ENCODE results near the gene MLNR.

Gene MLNR, protein sequence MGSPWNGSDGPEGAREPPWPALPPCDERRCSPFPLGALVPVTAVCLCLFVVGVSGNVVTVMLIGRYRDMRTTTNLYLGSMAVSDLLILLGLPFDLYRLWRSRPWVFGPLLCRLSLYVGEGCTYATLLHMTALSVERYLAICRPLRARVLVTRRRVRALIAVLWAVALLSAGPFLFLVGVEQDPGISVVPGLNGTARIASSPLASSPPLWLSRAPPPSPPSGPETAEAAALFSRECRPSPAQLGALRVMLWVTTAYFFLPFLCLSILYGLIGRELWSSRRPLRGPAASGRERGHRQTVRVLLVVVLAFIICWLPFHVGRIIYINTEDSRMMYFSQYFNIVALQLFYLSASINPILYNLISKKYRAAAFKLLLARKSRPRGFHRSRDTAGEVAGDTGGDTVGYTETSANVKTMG

DNA sequence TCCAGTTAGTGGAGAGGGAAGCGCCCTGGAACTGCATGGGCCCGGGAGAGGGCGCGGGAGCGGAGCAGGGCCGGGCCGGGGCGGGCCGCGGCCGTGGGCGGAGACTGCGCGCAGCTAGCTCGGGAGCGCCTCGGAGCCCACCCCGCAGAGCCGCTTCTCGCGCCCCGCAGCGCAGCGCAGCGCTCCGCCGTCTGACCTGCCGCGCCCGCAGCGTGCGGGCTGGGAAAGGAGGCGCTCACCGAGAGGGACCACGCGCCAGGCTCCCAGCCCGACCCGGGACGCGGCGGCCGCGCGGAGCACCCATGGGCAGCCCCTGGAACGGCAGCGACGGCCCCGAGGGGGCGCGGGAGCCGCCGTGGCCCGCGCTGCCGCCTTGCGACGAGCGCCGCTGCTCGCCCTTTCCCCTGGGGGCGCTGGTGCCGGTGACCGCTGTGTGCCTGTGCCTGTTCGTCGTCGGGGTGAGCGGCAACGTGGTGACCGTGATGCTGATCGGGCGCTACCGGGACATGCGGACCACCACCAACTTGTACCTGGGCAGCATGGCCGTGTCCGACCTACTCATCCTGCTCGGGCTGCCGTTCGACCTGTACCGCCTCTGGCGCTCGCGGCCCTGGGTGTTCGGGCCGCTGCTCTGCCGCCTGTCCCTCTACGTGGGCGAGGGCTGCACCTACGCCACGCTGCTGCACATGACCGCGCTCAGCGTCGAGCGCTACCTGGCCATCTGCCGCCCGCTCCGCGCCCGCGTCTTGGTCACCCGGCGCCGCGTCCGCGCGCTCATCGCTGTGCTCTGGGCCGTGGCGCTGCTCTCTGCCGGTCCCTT lies at the start of gene MLNR:
TSS of gene MLNR (plus strand) at position 303 of the 820 bp plus-strand sequence. CDS start at position 303, 0 bp downstream.
- peak in 1 of 2 donors; percentile 14 for DNase-seq (ENCODE audit: low read depth in 1 of 2, low spot score in 1 of 2)

DNA sequence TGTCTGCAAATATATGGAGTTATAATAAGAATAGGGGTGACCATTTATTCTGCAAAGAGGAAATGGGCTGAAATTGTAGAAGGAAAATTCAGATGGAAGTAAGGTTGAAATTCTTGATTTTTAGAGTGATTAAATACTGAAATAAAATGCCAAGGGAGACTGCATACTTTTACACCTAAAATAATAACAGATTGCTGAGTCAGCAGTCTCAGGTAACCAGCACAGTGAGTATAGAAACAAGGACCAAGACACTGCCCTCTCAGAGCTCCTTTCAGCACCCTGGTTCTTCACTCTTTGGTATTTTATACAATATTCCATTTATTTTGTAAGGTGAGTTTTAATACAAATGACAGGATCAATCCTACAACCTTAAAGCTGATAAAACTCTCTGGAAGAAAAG lies 48.8 kb upstream of the MLNR start:
- DNase-seq (ENCODE audit: low read depth in 1 of 2, low spot score in 1 of 2): no peak

DNA sequence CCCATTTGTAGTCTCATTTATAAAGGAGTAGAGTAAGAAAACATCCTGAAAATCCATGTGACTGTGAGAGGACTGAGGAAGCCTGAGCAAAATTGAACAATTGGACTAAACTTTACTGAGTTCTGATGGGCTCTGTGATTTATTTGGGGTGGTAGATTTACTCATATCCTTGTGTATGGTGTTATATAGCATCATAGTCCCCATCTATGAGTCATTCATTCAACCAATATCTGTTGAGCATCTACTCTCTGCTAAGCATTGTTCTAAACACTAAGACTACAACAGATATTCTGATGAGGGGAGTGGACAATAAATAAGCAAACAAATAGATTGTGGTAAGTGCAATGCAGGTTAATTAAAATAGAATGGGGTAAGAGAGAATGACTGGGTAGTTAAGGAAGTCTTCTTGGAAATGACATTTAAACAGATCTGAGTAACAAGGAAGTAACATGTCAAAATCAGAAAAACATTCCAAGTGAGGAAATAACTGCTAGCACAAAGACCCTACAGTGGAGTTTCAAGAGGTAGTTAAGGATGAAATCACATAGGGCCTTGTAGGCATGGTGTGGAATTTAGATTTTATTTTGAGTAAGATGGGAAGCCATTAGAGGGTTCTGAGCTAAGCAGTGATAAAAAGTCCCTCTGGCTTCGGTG lies 36.3 kb upstream of the MLNR start:
- no peak for DNase-seq (ENCODE audit: low read depth in 1 of 2, low spot score in 1 of 2)

DNA sequence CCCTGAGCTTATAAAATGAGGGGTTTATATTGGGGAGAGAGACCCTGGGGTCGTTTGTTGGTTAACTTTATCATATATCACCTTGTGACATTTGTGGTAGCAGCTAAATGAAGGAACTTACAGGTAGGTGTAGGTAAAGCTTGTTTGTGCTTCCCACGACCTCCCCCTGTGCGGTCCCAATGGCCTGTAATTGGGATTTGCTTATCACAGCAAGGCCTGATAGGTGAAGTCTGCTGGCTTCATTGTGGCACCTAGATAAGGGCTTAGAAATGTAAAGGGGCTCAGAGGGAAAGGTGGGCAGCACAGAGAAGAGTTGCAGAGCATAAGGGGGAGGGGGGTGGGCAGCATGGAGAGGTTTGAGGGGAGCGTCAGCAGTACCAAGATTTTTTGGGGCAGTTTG lies 35.5 kb upstream of the MLNR start:
- DNase-seq (ENCODE audit: low read depth in 1 of 2, low spot score in 1 of 2): no peak

DNA sequence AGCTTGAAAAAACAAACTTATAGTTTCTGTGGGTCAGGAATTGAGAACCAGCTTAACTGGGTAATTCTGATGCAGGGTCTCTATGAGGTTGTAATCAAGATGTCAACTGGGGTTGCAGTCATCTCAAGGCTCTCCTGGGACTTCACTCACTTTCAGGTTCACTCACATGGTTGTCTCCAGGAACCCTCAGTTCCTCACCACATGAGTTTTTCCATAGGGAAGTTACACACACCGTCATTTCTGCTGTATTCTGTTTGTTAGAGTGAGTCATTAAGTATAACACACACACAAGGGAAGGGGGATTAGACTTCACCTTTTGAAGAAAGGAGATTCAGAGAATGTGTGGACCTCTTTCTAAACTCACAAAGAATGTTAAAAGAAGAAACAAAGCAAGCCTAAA lies 34.9 kb upstream of the MLNR start:
- DNase-seq (ENCODE audit: low read depth in 1 of 2, low spot score in 1 of 2): no peak

DNA sequence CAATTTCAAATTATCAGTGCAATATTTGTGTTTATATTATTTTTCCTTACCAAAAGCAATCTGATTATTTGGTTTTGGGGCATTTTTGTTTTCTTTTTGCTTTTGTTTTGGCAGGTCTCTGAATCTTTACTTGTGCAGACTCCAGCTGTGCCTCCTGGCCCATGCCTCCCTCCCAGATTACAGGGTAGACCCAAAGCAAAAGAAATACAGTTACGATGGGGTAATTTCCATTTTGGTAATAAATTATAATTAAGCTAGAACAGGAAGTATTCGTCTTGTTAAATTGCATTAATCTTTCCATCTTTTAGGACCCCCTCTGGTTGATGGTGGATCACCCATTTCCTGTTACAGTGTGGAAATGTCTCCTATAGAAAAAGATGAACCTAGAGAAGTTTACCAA lies 29.2 kb upstream of the MLNR start:
- no peak for DNase-seq (ENCODE audit: low read depth in 1 of 2, low spot score in 1 of 2)

DNA sequence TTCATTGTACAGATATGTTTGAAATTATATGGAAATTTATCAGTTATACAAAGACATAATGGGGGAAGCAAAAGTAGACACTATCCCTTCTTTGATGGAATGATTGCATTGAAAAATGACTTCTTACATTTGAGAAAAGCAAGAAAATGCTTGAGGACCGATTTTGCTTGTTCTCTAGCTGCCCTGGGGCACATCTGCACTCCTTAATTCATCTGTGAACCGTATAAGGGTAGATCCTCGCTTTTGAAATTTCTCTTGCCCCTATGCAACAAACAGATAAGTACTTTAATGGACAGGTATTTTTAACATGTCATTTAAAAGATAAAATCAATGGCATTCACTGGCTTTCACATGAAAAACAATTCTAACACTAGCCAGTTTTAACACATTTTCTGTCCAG lies 13.5 kb upstream of the MLNR start:
- DNase-seq (ENCODE audit: low read depth in 1 of 2, low spot score in 1 of 2): no peak

DNA sequence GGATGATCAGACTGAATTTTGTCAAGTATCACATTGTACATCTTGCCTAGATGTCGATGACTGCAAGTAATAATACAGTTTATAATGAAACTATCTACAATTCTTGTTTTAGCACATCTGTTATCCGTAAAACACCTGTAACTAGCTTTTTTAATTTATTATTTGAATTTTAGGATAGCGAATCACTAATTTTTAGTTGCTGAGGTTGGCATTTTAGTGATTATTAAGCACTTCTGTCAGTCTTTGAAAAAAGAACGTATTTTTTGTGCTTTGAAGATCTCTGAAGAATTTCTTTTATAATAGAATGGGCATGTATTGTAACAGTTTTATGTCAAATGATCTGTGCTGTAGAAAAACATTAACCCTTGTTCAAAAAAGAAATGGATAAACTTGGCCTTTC lies 11.5 kb upstream of the MLNR start:
- DNase-seq (ENCODE audit: low read depth in 1 of 2, low spot score in 1 of 2): no peak

DNA sequence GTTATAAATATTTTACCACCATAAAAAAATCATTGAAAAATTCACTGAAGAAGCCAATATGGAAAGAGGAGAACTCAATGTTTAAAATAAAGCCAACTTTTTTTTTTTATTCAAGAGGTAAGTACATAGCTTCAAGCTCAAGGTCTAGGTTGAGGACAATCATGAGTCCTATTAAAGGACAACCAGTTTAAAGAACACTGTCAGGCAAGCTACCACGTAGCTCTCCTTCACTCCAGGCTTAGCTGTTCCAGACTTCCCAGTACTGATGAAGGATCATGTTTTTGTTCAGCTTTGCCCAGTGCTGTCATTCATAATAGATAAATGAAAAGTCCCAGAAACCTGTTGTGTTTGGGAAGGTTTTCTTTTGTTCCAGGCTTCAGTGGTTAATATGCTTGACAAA lies 10.0 kb upstream of the MLNR start:
- no peak for DNase-seq (ENCODE audit: low read depth in 1 of 2, low spot score in 1 of 2)

DNA sequence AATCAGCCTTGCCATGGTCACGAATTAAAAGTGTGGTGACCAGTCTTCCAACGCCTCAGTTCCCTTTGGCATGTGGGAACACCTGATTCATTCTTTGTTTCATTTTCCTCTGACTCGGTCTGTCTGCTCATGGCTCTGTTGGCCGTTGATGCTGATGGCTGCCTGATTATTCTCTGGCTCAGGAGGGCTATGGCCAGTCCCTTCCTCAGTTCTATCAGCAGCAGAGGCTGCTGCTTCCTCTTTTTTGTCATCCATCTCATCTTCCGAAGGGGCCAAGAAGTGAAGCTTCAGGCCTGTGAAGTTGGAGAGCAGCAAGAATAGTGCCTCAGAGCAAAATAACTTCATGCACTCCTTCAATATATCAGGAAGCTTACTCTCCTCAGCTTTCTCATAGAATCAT lies 9.5 kb upstream of the MLNR start:
- DNase-seq (ENCODE audit: low read depth in 1 of 2, low spot score in 1 of 2): no peak

DNA sequence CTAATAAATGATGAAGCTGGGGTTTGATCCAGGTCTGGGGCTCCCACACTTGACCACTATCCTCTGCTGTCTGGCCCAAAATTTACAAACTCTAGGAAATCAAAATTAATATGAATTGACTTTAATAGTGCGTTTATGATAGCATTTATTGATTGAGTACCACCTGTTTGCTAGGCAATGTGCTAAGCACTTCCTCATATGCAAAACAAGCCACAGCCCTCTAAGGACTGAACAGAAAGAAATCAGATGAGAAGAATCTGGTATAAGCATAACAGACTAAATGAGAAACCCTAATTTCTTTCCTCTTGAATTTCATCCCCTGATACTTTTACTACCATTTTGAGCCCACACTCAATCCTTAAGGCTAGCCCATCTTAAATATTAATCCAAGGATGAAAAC lies 6.6 kb upstream of the MLNR start:
- DNase-seq (ENCODE audit: low read depth in 1 of 2, low spot score in 1 of 2): no peak

DNA sequence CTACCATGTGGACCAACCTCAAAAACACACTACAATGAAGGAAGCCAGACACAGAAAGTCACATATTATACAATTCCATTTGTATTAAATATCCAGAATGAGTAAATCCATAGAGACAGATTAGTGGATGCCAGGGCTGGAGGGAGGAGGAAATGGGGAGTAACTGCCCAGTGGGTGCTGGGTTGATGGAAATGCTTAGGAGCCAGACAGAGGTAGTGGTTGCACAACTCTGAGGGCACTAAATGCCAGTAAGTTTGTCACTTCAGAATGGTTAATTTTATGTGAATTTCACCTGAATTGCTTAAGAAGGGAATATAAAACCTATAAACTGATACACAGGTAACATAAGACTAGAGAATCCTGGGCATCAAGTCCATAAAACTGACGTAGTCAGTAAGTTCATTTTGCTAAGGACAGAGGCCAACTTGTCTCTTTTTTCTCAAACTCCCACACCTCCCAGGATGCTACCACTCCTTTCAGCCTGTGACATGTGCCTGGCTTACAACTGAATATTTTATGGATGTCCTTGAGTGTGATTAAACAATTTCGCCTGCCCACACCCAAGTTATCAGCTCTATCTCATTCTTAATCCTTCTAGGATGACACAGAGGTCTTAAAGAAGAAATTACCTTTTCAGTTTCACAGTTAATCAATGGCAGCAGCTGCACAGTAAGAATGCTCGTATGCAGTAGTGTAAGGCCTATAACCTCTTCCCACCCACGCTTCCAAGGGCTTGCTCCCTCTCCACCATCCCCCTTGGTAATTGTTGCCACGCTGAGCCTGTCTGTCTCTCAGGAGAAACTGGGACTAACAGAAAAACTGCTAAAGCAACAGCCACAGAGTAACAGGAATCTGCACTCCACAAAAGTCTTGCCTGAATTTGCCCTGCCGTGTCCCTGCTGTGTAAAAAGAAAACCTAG lies 5.9 kb upstream of the MLNR start:
- no peak for DNase-seq (ENCODE audit: low read depth in 1 of 2, low spot score in 1 of 2)

DNA sequence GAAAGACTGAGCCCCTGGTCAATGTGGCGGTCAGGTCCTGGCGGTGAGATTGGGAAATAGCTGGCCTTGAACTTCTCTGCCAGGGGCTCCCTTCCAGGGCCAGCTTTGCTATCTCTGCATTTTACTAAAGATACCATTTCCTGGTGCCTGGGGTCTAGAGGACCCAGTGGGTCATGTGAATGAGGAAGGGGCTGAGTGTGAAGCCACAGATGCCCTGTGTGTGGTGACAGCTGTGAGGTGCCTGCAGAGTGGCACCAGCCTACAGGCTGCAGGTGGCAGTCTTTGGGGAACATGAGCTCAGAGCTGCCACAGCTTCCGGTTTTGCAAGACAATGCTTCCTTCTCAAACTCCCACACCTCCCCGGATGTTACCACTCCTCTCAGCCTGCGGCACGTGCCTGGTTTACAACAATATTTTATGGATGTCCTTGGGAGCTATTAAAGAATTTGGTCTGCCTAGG lies 5.2 kb upstream of the MLNR start:
- DNase-seq (ENCODE audit: low read depth in 1 of 2, low spot score in 1 of 2): no peak

DNA sequence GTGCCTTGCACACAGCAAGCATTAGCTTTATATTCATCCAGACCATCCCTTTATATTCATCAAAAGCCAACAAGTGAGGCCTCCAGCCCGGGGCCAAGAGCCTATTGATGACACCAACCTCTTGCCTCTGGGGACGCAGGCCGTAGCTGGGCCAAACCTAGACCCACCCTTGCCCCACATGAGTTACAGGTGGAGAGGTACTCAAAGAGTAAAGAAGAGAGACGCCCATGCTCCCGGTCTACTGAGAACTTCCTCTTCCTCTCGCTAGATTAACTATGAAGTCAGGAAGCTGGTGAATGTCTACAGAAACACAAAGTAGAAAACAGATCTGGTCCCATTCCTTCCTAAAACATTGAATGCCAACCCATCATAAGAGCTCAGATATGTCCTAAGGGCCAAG lies 3.8 kb upstream of the MLNR start:
- DNase-seq (ENCODE audit: low read depth in 1 of 2, low spot score in 1 of 2): no peak

DNA sequence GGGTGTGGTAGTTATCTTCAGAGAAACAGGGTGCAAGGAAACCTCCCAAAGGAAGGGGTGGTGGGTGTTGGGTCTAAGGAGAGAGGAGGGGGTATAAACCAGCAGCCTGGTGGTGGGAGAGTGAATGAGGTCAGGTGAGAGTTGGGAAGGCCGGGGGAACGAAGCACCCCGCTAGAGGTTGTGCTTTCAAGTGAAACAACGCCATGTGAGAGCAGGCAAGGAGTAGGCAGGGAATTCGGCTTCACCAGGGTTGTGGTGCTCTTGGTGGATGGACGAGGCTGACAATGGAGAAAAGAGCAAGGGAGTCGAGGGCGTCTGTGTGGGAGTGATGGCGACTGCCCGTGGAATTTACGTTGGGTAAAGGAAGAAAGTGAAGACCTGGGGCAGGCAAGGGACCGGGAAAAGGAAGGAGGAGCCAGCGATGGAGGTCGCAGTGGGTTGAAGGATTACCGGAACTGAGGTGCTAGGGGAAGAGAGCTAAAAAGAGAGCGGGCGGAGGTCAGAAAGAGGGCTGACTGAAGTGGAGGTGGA lies 2.1 kb upstream of the MLNR start:
- no peak for DNase-seq (ENCODE audit: low read depth in 1 of 2, low spot score in 1 of 2)

DNA sequence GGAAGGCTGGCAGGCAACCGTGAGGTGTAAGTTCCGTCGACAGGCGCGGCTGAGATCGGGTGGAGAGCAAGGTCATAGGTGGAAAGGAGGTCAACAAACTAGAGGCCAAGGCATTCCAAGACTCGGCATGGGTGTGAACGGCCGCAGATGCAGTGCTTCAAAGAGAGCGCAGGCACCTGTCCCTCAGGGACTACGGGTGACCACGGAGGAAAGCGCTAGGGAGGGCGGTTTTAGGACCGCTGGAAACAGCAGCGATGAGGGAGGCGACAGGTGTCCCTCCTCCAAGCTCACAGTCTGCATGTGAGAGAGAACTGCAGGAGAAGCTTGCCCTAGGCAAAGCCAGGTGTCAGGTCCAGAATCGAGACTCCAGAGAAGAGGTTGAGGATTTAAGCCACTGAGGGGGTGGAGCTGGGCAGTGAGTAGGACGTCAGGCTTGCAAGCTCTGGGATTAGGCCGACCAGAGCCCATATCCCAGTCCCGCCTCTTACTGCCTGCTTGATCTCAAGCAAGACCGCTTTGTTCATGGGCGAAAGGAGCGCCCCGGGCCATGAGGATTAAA lies 1.6 kb upstream of the MLNR start:
- DNase-seq (ENCODE audit: low read depth in 1 of 2, low spot score in 1 of 2): no peak

DNA sequence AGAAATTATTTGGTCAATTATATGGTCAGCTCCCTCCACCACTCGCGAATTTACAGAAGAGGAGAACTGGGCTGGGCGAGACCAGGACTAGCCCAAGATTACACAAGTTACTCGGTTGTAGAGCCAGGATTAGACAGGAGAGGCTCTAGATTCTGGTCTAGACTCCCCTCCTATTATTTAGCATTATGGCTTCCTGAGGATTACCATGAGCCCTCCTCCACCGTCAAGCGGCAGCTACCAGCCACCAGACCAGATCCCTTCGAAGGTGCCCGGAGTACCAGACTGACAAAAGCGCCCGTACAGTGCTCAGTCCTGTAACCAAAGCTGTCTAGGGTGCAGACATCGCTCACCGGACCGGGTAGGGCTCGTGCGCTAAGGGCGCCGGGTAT lies 497 bp upstream of the MLNR start:
- no peak for DNase-seq (ENCODE audit: low read depth in 1 of 2, low spot score in 1 of 2)

DNA sequence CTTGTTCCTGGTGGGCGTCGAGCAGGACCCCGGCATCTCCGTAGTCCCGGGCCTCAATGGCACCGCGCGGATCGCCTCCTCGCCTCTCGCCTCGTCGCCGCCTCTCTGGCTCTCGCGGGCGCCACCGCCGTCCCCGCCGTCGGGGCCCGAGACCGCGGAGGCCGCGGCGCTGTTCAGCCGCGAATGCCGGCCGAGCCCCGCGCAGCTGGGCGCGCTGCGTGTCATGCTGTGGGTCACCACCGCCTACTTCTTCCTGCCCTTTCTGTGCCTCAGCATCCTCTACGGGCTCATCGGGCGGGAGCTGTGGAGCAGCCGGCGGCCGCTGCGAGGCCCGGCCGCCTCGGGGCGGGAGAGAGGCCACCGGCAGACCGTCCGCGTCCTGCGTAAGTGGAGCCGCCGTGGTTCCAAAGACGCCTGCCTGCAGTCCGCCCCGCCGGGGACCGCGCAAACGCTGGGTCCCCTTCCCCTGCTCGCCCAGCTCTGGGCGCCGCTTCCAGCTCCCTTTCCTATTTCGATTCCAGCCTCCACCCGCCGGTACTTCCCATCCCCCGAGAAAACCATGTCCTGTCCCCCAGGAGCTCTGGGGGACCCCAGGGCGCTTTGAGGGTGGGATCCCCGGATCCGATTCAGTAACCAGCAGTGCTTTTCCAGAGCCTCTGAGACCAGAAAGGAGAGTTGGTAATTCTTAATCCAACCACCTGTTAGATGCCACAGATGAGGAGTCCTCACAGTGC lies 885 bp downstream of the MLNR start:
- no peak for DNase-seq (ENCODE audit: low read depth in 1 of 2, low spot score in 1 of 2)

DNA sequence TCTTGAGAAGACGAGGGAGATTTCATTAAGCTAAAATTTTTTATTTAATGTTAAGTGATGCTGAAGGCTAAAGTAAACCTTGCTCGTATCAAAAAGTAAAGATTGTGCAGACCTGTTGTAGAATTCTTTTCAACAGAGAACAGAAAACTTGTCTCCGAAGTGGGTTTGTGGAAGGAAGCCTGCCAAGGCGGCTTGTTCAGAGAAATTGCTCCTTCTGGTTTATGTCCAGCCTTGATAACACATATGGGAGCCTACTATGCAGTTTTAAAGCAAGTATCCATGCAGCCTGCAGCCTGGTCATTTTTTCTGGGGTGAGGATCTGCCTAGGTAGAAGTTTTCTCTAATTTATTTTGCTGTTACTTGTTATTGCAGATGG lies 1.4 kb downstream of the MLNR start:
- DNase-seq (ENCODE audit: low read depth in 1 of 2, low spot score in 1 of 2): no peak

All from activated T-helper 1 cell treated with anti-CD3 and anti-CD28 coated beads, Interleukin-2, amount 50 U/mL, for 16 hours (primary cell).